Upper lobe of right lung (tissue), 1 donor: ENCODE data around the gene STX12. TPM values are rescaled to one million over a fixed set of nuclear protein-coding genes. Genes with fewer than 3 reads are reported as not detected.
A peak's percentile ranks its signal among the peaks of the same experiment; 100 is the strongest.

Source experiments
- ATAC-seq: fragments of 200-7000 bp; cut with Tn5 transposase; one replicate; pipeline ENCODE4 v1.9.1; 2020; ENCODE audit warnings: mild to moderate bottlenecking, moderate library complexity
- DNase-seq: peaks from one replicate; pipeline ENCODE4 v3.0.0-alpha.2; 2020
- H3K27ac ChIP-seq: fragments of 200-600 bp; one replicate; pipeline ENCODE4 v1.8.0; 2022
- H3K27me3 ChIP-seq: fragments of 200-600 bp; one replicate; pipeline ENCODE4 v1.8.0; 2022; ENCODE audit warnings: mild to moderate bottlenecking
- H3K36me3 ChIP-seq: fragments of 200-600 bp; one replicate; pipeline ENCODE4 v1.8.0; 2022
- H3K4me1 ChIP-seq: fragments of 200-600 bp; one replicate; pipeline ENCODE4 v1.8.0; 2022
- H3K4me3 ChIP-seq: fragments of 200-600 bp; one replicate; pipeline ENCODE4 v1.8.0; 2022; ENCODE audit warnings: mild to moderate bottlenecking
- H3K9me3 ChIP-seq: fragments of 200-600 bp; one replicate; pipeline ENCODE4 v1.8.0; 2022
- CTCF ChIP-seq: fragments of 200-600 bp; IDR thresholded peaks from one replicate; pipeline ENCODE4 v1.8.0; 2022; ENCODE audit warnings: antibody characterized with exemption
- intact Hi-C: fragments of 100-400 bp; cut with DNase I; formaldehyde crosslinking; loops from one replicate; pipeline ENCODE4 v1.11.0; 2022
- total RNA-seq: library from RNA; stranded (reverse); fragmentation: NEBNext Ultra II Directional; extraction: Animal tissue kit (Norgen Biotek cat#: 25700); gene quantifications from one replicate; pipeline ENCODE4 v1.2.1, GENCODE V29; 2021
- donor health status: DM: no; HTN: yes; CAD: no; lungs with severe emphysema.

STX12 gene
- total RNA-seq, 1 donor from 2014 or later, result 95.6 TPM

- Histone ChIP-seq H3K4me1 (peaks cover 50% of the 10 kb centered on the region), H3K36me3 (peaks cover 23% of the 10 kb centered on the region), H3K27me3 (no peaks in the 10 kb centered on the region), H3K27ac (no peak overlapping the region), H3K9me3 (no peaks in the 10 kb centered on the region), H3K4me3 (no peak overlapping the region)
- TF ChIP-seq CTCF, result no peak
- ATAC-seq, result peak; percentile 46
- DNase-seq, result no peak
- intact Hi-C loops, result no loop called here
Observed at GRCh38 chr1:27779122-27779521, 6.1 kb downstream of the STX12 start.

GRCh38 chr1:27782950-27783349 is 9.9 kb downstream of the STX12 start:
- H3K9me3 ChIP-seq, result no peaks in the 10 kb centered on the region
- intact Hi-C loops, result no loop called here
- no peaks in the 10 kb centered on the region for H3K27me3 ChIP-seq
- H3K4me1 ChIP-seq, result peaks cover 50% of the 10 kb centered on the region
- no peak for ATAC-seq
- H3K36me3 ChIP-seq, result peaks cover 18% of the 10 kb centered on the region
- H3K27ac ChIP-seq, result no peak overlapping the region
- DNase-seq, result no peak
- no peak for TF ChIP-seq CTCF
- no peak overlapping the region for H3K4me3 ChIP-seq

- intact Hi-C loops, result no loop called here
- no peaks in the 10 kb centered on the region for H3K9me3 ChIP-seq
- peak overlapping the region; percentile 68 for H3K27ac ChIP-seq
- H3K4me1 ChIP-seq, result peaks cover 60% of the 10 kb centered on the region
- DNase-seq (no peak), ATAC-seq (no peak)
- H3K27me3 ChIP-seq, result no peaks in the 10 kb centered on the region
- no peak for TF ChIP-seq CTCF
- H3K4me3 ChIP-seq, result no peak overlapping the region
- peaks cover 19% of the 10 kb centered on the region for H3K36me3 ChIP-seq
Observed at GRCh38 chr1:27784700-27785099, 11.7 kb downstream of the STX12 start.

GRCh38 chr1:27785781-27786455 is 12.9 kb downstream of the STX12 start:
- ATAC-seq, result peak; percentile 93
- peaks cover 72% of the 10 kb centered on the region for H3K4me1 ChIP-seq
- no peaks in the 10 kb centered on the region for H3K27me3 ChIP-seq
- H3K27ac ChIP-seq, result peak overlapping the region; percentile 68
- intact Hi-C loops, result no loop called here
- peaks cover 26% of the 10 kb centered on the region for H3K36me3 ChIP-seq
- no peak for TF ChIP-seq CTCF
- no peaks in the 10 kb centered on the region for H3K9me3 ChIP-seq
- H3K4me3 ChIP-seq, result no peak overlapping the region
- DNase-seq, result no peak

- peaks cover 31% of the 10 kb centered on the region for H3K36me3 ChIP-seq
- peak overlapping the region; percentile 68 for H3K27ac ChIP-seq
- TF ChIP-seq CTCF, result no peak
- intact Hi-C loops, result no loop called here
- H3K4me1 ChIP-seq, result peaks cover 74% of the 10 kb centered on the region
- ATAC-seq (peak; percentile 15), DNase-seq (no peak)
- H3K9me3 ChIP-seq, result no peaks in the 10 kb centered on the region
- no peak overlapping the region for H3K4me3 ChIP-seq
- no peaks in the 10 kb centered on the region for H3K27me3 ChIP-seq
Observed at GRCh38 chr1:27787895-27788294, 14.9 kb downstream of the STX12 start.
